ENCODE results near the gene RUSC2. TPM values are rescaled to one million over a fixed set of nuclear protein-coding genes. Genes with fewer than 3 reads are reported as not detected.

RUSC2 gene
- total RNA-seq, 1 donor from 2014 or later = 4.5 TPM

- DNase-seq (ENCODE audit: low read depth) = no peak
- Histone ChIP-seq H3K27me3 (ENCODE audit: control insufficient read depth, insufficient read depth, low read length) (no peaks in the 10 kb centered on the region), H3K36me3 (ENCODE audit: control insufficient read depth, insufficient read depth, low read length) (no peaks in the 10 kb centered on the region), H3K4me3 (ENCODE audit: low read depth, low read length) (no peak overlapping the region)
- TF ChIP-seq CTCF (IDR thresholded peaks at IDR 0.05; ENCODE audit: insufficient read depth, low read length, severe bottlenecking) = no peak
- FAIRE-seq = no peak
Observed at GRCh38 chr9:35499029-35499700, 9.3 kb downstream of the RUSC2 start.

- H3K4me3 ChIP-seq (ENCODE audit: low read depth, low read length) = no peak overlapping the region
- no peaks in the 10 kb centered on the region for H3K36me3 ChIP-seq (ENCODE audit: control insufficient read depth, insufficient read depth, low read length)
- no peak for DNase-seq (ENCODE audit: low read depth)
- no peak for FAIRE-seq
- no peaks in the 10 kb centered on the region for H3K27me3 ChIP-seq (ENCODE audit: control insufficient read depth, insufficient read depth, low read length)
- TF ChIP-seq CTCF (IDR thresholded peaks at IDR 0.05; ENCODE audit: insufficient read depth, low read length, severe bottlenecking) = no peak
Observed at GRCh38 chr9:35499701-35500030, 9.8 kb downstream of the RUSC2 start.

GRCh38 chr9:35500130-35500748 is 10.3 kb downstream of the RUSC2 start:
- FAIRE-seq (no peak), DNase-seq (ENCODE audit: low read depth) (no peak)
- Histone ChIP-seq H3K36me3 (ENCODE audit: control insufficient read depth, insufficient read depth, low read length) (no peaks in the 10 kb centered on the region), H3K27me3 (ENCODE audit: control insufficient read depth, insufficient read depth, low read length) (no peaks in the 10 kb centered on the region), H3K4me3 (ENCODE audit: low read depth, low read length) (no peak overlapping the region)
- no peak for TF ChIP-seq CTCF (IDR thresholded peaks at IDR 0.05; ENCODE audit: insufficient read depth, low read length, severe bottlenecking)

GRCh38 chr9:35501946-35502345 is 12.0 kb downstream of the RUSC2 start:
- H3K4me3 ChIP-seq (ENCODE audit: low read depth, low read length) = no peak overlapping the region
- H3K27me3 ChIP-seq (ENCODE audit: control insufficient read depth, insufficient read depth, low read length) = no peaks in the 10 kb centered on the region
- DNase-seq (ENCODE audit: low read depth) = no peak
- no peak for FAIRE-seq
- H3K36me3 ChIP-seq (ENCODE audit: control insufficient read depth, insufficient read depth, low read length) = no peaks in the 10 kb centered on the region
- TF ChIP-seq CTCF (IDR thresholded peaks at IDR 0.05; ENCODE audit: insufficient read depth, low read length, severe bottlenecking) = no peak

GRCh38 chr9:35506359-35506758 is 16.4 kb downstream of the RUSC2 start:
- DNase-seq (ENCODE audit: low read depth) = no peak
- no peak overlapping the region for H3K4me3 ChIP-seq (ENCODE audit: low read depth, low read length)
- no peaks in the 10 kb centered on the region for H3K27me3 ChIP-seq (ENCODE audit: control insufficient read depth, insufficient read depth, low read length)
- no peak for TF ChIP-seq CTCF (IDR thresholded peaks at IDR 0.05; ENCODE audit: insufficient read depth, low read length, severe bottlenecking)
- H3K36me3 ChIP-seq (ENCODE audit: control insufficient read depth, insufficient read depth, low read length) = no peaks in the 10 kb centered on the region
- no peak for FAIRE-seq

GRCh38 chr9:35508069-35508468 is 18.2 kb downstream of the RUSC2 start:
- no peak for FAIRE-seq
- DNase-seq (ENCODE audit: low read depth) = no peak
- H3K36me3 ChIP-seq (ENCODE audit: control insufficient read depth, insufficient read depth, low read length) = no peaks in the 10 kb centered on the region
- no peaks in the 10 kb centered on the region for H3K27me3 ChIP-seq (ENCODE audit: control insufficient read depth, insufficient read depth, low read length)
- no peak for TF ChIP-seq CTCF (IDR thresholded peaks at IDR 0.05; ENCODE audit: insufficient read depth, low read length, severe bottlenecking)
- H3K4me3 ChIP-seq (ENCODE audit: low read depth, low read length) = no peak overlapping the region
